ENCODE measurements around the gene XPA.
"Not testable (repeated sequence)": the region's sequence is repeated elsewhere in the genome, so short reads cannot be mapped to it uniquely, and the experiment has no call there.

The XPA gene

DNA sequence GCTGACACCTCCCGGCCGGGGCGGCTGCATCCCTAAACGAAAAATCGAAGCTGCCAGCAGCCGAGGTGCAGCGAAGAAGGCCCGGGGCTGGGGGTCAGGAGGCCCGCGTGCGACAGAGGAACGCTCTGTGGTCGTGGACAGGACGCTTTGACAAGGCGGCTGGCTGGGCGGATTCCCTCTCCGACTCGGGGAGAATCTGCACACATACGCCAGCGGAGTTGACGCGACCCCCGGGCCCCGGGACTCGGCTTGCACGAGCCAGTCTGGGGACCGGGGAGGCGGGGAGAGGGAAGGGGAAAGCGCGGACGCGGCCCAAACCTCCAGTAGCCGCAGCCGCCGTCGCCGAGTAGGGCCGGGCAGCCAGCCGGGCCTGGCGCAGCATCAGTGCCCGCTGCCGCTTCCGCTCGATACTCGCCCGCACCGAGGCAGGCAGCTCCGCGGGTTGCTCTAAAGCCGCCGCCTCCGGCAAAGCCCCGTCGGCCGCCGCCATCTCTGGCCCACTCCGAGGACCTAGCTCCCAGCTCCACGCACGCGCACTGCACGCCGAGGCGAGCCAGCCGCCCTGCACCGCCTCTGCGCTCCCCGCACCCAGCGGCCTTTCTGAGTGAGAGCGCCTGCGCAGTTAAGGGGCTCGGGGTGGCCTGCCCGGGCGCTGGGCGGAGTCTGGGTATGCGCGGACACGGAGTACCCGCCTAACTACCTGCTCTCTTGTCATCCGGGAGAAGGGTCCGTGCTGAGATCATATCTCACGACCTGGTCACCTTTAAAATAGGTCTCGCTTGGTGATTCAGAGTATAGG lies at the start of gene XPA:
Gene XPA (minus strand): TSS at position 538 of the 799 bp plus-strand sequence. CDS start 48 bp downstream, at position 490.
- DNase-seq (ENCODE audit: low read depth in 2 of 3, low spot score in 2 of 3) = peak; percentile 82 to 96 (median 87)

DNA sequence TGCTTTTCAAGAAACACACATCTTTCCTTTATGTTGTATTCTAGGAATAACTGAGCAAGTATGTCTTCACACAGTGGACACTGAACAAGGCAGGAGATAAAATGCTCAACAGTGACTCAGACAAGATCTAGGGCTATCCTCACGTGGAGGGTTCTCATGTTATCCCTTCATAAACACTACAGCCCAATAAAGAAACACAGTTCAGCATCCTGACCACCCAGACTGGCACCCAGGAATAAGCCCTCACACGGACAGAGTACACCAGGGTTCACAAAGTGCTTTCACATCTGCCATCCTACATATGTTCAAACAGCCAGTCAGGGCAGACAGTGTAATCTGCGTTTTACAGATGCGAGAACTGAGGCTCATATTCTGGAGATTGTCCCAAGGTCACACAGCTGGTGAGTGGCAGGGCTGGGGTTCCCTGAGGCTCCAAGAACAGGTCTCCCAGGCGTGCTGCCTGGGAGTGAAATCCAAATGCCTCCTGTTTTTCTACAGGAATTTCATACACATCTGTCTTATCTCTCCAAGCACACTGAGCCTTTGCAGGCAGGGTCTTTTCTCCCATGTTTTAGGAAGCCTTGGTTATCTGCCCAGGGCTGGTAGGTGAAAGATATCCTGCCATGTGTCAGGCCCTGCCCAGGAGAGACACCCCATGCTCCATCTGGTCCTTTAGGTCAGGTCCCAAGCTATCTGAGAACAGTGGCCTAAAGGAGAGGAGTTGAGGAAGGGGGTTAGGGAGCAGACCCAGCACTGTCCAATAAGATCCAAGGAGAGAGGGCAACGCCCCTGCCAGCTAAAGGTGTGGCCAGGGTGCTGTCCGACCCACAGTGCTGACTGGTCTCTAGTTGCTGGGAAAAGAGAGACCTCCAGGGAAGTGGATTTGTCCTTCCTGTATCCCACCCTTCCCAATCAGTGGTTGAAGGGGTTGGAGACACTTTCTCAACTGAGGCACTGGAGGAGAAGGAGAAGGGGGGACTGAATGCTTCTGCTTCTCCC lies 47.9 kb upstream of the XPA start:
- DNase-seq (ENCODE audit: low read depth in 2 of 3, low spot score in 2 of 3) = no peak

DNA sequence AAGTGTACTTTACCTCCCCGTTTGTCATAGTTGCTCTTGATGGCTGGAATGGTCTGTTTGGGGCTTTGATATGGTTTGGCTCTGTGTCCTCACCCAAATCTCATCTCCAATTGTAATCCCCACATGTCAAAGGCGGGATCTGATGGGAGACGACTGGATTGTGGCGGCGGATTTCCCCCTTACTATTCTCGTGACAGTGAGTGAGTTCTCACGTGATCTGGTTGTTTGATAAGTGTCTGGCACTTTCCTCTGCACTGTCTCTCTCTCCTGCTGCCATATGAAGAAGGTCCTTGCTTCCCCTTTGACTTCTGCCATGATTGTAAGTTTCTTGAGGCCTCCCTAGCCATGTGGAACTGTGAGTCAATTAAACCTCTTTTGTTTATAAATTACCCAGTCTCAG lies 46.9 kb upstream of the XPA start:
- not testable (repeated sequence) for DNase-seq (ENCODE audit: low read depth in 2 of 3, low spot score in 2 of 3)

DNA sequence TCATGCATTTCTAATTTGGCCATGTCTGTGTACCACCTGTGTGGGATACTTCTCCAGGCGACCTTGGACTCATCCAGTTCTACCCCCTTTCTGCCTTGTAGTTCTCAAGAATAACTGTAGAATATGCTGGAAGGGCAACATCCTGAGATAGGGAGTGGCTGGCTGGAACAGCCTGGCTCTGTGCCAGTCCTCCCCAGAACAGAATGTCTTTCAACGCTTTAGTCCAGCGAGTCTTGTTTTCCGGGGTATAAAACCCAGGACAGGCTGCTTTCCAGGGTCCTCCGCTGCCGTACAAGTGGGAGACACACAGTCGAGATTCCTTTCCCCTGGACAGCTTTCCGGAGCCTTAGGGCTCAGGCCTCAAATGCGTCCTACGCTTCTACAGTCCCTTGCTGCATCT lies 45.4 kb upstream of the XPA start:
- DNase-seq (ENCODE audit: low read depth in 2 of 3, low spot score in 2 of 3) = no peak

DNA sequence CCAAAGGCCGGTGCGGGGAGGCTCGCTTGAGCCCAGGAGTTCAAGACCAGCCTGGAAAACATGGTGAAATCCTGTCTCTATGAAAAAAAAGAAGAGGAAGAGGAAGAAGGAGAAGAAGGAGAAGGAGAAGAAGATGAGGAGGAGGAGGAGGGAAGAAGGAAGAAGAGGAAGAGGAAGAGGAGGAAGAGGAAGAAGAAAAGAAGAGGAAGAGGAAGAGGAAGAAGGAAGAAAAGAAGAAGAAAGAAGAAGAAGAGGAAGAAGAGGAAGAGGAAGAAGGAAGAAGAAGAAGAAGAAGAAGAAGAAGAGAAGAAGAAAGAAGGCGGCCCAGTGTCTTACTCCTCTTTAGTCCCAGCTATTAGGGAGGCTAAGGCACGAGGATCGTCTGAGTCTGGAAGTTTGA lies 44.8 kb upstream of the XPA start:
- DNase-seq (ENCODE audit: low read depth in 2 of 3, low spot score in 2 of 3) = no peak

DNA sequence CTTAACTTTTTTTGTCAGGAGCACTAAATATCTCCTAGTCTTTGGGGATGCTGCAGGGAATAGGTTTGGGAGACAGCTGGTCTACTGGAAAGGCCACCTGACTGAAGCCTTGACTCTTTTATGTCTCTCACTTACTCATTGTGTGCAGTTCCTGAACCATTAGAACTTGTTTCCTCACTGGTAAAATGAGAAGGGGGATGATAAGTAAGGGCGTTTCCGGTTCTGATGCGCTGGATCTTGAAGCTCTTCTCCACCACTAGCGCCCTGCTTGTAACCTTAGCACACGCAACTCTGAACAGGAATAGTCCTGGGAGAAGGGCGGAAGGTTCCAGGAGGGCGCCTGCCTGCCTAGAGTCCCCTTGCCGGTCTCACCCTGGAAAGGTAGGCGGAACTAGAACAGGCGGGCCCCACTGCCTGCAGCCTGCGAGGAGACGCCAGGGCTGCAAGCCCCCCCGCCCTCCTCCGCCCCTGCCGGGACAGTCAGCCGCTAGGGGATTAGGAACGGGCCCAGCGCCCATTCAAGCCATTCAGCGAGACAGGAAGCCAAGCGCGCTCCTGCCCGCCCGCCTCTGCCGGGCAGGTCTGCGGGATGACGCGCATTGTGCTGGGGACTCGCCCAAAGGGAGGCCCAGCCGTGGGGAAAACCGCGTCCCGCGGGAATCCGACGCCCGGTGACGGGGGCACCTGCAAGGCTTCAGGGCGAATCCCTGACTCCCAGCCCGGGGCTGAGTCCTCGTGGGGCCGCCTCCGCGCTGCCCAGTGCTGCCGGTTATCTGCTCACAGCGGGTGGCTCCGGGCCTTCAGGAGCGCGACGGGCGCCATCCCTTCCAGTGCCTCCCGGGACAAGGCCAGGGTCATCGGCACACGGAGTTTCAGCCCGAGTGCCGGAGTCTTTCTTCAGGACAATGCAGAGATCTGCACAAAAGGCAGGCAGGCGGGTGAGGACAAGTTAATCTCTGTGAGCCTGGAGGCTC lies 44.0 kb upstream of the XPA start:
- DNase-seq (ENCODE audit: low read depth in 2 of 3, low spot score in 2 of 3) = peak; percentile 10 to 21 (median 11)

DNA sequence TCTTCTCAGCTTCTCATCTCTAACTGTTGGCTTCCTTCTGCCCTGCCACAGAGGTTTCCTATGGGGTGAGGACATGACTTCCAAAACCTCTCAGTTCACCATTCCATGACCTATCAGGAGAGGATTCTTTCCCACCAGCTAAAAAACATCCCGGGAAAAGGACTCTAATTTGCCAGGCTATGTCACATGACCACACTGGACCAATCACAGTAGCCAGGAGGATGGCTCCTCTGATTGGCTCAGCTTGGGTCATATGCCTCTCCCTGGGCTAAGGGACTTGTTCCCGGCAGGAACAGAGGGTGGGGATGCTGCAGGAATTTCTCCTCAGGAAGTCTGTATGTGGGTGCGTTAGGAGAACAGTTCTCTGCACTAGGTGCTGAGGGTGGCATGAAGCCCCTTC lies 40.3 kb upstream of the XPA start:
- no peak for DNase-seq (ENCODE audit: low read depth in 2 of 3, low spot score in 2 of 3)

DNA sequence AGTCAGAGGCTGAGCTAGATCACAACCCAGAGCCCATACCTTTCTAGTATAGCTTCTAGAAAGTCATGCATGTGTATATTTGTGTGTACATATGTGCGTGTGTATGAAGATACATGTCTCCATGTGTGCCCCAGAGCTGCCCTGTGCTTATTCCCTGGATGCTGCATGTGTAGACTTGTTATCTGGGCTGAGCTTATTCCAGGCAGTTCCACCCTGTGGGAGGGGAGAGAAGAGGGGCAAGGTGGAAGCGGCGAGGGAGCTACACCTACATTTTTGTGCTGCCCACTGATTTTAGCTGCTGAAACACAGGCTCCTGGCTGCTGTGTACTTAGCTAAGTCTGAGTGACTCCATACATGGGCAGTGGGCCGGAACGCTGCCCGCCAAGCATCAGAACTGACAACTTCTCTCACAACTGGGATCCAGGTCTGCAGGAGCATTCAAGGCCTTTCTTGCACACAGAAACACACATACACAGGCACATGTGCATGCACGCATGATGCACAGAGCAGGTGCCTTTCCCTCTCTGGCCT lies 38.0 kb upstream of the XPA start:
- DNase-seq (ENCODE audit: low read depth in 2 of 3, low spot score in 2 of 3) = no peak

DNA sequence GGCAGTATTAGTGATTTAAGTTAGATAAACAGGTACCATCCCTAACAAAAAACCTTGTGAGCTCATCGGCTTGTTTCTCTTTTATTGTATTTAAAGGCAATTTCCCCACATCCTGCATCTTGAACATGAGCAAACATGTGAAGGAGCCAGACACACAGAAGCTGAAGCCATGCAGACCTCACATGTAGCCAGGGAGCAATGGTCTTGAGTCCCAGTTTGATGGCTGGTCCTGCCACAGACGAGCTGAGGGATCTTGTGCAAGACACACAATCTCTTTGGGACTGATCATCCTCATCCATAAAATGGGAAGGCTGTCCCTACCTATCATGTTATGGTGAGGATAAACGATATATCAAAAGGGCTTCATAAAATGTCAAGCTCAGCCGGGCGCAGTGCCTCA lies 29.6 kb upstream of the XPA start:
- no peak for DNase-seq (ENCODE audit: low read depth in 2 of 3, low spot score in 2 of 3)

DNA sequence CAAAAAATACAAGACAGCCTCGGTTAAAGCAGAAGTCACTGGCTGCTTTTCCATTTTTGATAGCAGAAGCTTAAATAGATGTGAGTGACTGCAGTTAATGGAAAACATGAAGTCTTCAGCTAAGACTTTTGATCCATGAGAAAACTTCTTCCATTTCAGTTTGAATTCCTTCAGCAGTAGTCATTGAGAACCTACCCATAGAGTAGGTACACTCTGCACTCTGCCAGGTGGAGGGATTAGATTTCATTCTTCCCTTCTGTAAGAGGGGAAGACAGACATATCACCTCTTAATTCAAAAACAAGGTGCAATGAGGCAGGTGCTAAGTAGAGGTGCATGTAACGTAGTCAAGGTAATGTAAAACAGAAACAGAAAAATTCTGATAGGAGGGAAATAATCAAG lies 26.7 kb upstream of the XPA start:
- no peak for DNase-seq (ENCODE audit: low read depth in 2 of 3, low spot score in 2 of 3)

DNA sequence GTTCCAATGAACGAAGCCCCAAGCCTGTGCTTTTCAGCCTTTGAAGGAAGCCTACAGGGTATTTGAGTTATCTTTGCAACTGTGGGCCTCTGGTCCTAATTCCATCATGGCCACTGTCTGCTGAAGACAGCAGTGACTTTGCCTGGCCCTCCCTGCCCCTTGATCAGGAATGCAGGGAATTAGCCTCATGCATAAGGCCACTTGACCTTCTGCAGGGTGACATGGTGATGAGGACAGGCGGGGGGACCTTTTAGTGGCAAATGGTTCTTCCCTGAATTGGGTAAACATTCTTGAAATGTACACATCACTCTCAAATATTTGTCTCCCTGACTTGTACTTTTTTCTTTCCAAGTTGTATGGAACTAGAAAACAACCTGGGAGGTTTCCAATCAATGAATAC lies 25.2 kb upstream of the XPA start:
- no peak for DNase-seq (ENCODE audit: low read depth in 2 of 3, low spot score in 2 of 3)

DNA sequence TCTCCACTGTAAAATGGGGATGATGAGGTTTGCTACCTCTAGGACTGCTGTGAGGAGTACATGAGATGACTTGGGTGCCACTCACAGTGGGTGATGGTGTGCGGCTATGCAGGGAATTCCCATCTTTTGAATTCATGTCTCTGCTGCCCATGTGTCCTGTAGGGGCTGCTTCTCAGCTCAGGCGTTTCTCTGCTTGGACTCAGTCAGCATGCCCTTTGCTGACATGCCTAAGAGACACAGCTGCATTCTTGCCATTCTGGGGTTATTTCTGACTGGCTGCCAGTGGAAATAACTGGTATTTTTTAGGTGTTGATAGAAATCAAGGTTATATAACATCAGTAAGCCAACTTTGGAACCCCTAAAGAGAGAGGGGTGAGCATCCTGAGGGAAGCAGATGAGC lies 24.3 kb upstream of the XPA start:
- no peak for DNase-seq (ENCODE audit: low read depth in 2 of 3, low spot score in 2 of 3)

DNA sequence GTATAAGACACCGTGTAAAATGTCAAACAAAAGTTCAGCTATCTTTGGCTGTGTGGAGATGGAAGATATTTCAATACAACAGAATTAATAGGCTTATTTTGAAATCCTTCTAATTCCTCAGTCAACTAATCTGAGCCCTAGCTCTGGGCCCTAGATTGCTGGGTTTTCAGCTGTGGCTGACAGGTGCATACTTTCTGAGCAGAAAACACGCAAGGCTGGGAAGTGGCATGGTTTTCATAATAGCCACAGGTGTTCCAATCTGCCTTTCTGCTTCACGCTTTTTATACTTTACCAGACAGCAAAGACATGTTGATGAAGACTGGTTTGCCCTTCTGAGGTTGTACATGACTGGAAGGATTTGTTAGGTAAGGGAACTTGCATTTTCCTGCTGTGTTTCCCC lies 20.7 kb upstream of the XPA start:
- no peak for DNase-seq (ENCODE audit: low read depth in 2 of 3, low spot score in 2 of 3)

DNA sequence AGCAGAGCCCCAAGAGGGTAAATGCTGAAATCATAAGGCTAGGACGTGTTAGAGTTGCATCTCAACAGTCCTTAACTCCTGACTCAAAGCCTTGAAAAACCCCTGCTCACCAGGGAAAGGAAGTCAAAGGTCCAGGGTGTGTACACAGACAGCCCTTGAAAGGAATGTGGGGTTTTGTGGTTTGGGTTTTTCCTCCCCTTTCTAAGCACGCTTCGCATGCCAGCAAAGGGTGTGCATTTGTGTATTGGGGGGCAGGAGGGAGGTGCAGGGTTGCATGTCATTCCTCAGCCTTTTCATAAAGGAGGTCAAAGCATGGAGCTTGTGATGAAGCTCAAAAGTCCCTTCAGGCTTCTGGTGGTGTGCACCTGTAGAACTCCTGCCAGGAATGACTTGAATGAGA lies 17.3 kb upstream of the XPA start:
- DNase-seq (ENCODE audit: low read depth in 2 of 3, low spot score in 2 of 3) = no peak

DNA sequence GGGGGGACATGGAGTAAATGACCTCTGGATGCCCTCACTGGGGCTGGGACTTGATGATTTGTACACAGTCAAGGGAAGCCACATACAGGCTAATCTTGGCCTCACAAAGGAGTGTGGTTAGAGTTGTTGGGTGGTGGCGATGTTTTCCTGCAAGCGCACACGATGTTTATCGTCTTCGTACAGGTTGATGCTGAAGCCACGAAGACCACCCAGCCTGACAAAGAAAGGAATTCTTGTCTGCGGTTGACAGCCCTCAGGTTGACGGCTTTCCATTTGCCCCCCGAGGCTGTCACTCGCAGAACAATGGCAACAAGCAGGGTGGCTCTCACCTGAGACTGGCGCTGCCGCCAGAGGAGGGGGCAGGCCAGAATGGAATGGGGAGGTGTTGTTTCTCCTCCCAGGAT lies 14.1 kb upstream of the XPA start:
- DNase-seq (ENCODE audit: low read depth in 2 of 3, low spot score in 2 of 3) = no peak

DNA sequence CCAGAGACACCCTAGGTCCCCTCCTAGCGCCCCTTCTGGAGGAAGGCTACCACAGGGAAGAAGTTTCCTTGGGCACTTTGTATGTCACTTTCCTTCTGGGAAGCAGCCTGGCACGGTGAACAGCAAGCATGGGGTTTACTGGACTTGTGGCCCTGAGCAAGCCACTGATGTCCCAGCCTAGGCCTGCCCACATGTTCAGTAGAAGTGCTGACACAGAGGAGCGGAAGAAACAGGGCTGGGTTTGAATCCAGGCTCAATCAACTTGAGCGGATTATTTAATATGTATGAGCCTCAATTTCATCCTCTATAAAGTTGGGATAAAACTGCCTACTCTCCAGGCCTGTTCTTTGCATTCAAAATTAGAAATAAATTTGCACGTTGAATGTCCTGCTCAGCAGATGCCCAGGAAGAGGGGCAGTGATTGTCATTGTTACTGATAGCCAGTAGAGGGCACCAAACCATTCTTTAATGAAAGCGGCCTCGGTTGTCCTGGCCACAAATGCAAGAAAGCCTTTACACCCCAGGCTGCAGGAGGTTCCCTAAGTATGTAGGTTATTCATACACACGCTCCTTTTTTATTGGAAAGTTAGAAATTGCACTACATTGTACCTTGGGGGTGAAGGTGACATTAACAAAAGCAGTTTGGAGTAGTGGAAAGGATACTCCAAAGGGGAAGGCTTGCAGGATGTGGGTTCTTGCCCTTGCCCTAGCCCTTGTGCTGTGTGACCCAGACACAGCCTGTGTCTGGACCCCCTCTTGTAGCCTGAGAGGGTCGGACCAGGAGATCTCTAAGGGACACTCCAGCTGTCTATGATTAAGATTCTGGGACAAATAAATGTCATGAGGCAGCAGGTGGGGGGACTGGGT lies 13.4 kb upstream of the XPA start:
- DNase-seq (ENCODE audit: low read depth in 2 of 3, low spot score in 2 of 3) = no peak

DNA sequence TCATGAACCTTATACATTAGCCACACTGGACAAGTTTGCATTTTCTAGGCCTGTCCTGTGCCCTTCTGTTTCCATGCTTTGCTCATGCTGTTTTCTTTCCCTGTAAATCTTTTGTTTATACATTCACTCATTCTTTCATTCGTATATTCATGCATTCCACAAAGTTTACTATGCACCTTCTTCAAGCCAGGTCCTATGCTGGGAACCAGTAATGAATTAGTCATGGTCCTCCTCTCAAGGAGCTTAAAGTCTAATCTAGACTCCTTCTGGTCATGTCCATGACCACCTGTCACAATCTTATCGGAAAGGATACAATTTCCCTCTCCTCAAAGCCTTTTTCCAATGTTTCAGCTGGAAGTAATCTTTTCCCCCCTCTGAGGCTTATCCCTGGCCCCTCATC lies 9.1 kb upstream of the XPA start:
- no peak for DNase-seq (ENCODE audit: low read depth in 2 of 3, low spot score in 2 of 3)

DNA sequence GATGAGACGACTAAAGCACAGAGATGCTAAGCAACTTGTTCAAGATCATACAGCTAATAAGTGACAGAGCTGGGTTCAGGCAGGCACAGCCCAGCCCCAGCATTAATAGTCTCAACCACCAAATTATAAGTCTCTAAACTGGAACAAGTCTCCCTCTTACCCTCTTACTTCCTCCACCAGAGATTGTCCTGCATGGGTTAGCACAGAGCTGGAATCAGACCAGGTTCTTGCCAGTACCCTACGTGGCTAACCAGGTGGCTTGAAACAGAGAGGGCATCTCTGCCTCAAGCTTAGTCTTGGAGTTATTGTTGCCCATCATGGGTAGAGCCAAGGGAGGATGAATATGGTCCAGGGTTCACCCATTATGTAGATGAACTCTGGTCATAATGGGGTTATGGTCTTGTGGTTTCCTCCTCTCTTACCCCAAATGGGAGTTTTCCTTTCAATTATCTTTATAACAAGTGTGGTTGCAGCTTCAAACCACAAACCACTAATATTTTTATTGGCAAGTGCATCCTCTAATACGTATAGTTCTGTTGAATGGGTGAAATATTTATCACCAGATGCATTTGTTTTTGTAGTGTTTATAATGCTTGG lies 8.3 kb upstream of the XPA start:
- no peak for DNase-seq (ENCODE audit: low read depth in 2 of 3, low spot score in 2 of 3)

DNA sequence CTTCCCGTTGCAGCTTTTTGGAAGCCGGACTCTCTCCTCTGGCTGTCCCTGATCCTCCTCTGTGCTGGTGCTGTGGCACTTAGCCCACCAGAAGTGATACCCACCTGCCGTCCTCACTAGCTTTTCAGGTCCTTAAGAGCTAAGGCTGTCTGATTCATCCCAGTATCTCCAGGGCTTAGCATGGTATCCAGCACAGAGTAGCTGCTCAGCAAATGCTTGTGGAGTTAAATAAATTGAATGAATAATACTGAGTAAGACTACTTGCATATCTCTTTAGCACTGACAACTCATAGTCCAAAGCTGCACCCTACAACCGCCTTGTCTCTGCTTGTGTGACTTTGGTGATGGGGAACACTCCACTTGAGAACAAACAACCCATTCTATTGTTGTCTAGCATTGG lies 7.7 kb upstream of the XPA start:
- DNase-seq (ENCODE audit: low read depth in 2 of 3, low spot score in 2 of 3) = no peak

DNA sequence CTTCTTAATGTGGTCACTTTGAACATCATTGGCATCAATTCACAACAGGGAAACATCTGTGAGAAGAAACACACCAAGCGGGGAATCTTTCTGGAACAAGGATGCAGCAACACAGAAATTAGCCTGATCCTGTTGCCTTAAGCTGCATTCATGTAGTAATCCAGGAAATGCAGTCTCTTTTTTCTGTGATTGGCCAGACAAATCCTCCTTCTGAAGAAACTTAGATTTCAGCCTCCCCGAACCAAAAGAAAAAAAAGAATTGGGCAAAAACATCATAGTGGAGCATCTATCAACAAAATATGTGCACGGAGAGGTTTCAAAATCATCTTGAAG lies 7.2 kb upstream of the XPA start:
- DNase-seq (ENCODE audit: low read depth in 2 of 3, low spot score in 2 of 3) = no peak
